Amniotic stem cell (primary cell): ENCODE measurements around the gene RAB4B.
"Not testable (repeated sequence)": the region's sequence is repeated elsewhere in the genome, so short reads cannot be mapped to it uniquely, and the experiment has no call there.

Source experiments
- DNase-seq: peaks from one replicate; lab custom pipeline; 2025; lab: John Stamatoyannopoulos, UW

Gene RAB4B

DNA sequence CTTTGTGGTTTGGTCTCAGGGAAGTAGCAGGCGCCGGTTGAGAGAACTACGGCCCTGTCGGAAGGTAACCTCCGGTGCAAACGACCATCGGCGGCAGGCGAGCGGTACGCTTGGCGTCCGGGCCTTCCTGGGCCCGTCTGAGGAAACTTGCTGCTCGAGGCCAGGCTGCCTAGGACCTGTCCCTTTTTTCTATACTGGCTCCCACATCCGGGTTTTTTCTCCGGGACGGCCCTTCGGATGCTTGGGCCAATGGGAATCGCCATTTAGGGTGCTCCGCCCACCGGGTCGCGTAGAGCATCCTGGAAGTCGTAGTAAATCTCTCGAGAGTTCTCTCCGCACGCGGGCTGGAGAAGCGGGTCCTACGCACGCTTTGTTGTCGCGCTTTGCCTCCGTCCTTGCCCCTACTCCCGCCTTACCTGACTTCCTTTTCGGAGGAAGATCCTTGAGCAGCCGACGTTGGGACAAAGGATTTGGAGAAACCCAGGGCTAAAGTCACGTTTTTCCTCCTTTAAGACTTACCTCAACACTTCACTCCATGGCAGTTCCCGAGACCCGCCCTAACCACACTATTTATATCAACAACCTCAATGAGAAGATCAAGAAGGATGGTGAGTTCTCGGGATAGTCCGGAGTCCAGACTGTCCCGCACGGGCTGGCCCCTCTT, 27.0 kb upstream of the RAB4B start, which contains the start of gene SNRPA:
Gene SNRPA (plus strand): TSS at position 330 of the 664 bp plus-strand sequence. CDS start 206 bp downstream, at position 536.
- peak; percentile 94 for DNase-seq

DNA sequence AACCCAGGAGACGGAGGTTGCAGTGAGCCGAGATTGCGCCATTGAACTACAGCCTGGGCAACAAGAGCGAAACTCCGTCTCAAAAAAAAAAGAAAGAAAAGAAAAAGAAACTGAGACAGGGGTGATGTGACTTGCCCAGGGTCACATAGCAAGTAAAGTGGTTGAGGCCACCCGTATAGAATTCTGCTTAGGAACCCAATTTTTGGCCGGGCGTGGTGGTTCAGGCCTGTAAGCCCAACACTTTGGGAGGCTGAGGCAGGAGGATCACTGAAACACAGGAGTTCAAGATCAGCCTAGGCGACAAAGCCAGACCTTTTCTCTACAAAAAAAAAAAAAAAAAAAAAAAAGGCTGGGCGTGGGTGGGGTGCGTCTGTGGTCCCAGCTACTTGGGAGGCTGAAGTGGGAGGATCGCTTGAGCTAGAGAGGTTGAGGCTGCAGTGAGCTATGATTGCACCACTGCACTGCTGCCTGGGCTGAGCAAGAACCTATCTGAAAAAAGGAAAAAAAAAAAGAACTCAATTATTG, 25.7 kb upstream of the RAB4B start:
- no peak for DNase-seq

DNA sequence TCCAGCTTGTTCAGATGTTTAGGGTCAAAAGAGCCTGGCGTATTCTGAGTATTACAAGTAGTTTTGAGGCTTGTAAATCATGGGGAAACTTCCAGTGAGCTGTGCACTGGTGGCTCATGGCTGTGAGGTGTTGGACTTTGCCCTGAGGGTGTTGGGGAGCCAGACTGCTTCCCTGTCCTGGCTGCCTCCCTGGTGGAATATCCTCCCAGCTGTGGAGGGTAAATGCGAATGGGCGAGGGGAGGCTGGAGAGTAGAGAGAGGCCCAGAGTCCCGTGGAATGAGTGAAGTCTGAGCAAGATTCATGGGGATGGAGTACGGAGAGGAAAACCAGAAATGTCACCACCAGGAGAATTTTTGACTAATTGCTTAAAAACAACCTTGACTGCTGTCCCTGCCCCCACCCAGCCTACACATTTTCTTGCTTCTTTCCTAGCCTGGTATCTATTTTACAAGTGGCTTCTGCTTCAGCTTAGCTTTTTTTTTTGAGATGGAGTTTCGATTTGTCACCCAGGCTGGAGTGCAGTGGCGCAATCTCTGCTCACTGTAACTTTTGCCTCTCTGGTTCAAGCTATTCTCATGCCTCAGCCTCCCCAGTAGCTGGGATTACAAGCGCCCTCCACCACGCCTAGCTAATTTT, 23.3 kb upstream of the RAB4B start:
- DNase-seq = no peak

DNA sequence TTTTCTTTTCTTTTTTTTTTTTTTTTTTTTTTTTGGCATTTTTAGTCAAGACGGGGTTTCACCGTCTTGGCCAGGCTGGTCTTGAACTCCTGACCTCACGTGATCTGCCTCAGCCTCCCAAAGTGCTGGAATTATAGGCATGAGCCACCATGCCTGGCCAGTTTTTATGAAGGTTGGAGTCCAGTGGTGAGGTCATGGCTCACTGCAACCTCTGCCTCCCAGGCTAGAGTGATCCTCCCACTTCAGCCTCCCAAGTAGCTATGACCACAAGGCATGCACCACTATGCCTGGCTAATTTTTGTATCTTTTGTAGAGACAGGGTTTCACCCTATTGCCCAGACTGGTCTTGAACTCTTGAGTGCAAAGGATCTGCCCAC, 22.8 kb upstream of the RAB4B start:
- no peak for DNase-seq

- no peak for DNase-seq
Measured at GRCh38 chr19:40755791-40756190, 22.3 kb upstream of the RAB4B start.

GRCh38 chr19:40756502-40757110, 21.4 kb upstream of the RAB4B start:
- DNase-seq = no peak

- no peak for DNase-seq
Measured at GRCh38 chr19:40758491-40758890, 19.6 kb upstream of the RAB4B start.

- no peak for DNase-seq
Measured at GRCh38 chr19:40759352-40759751, 18.7 kb upstream of the RAB4B start.

GRCh38 chr19:40762754-40763470, 15.1 kb upstream of the RAB4B start:
- DNase-seq = no peak

DNA sequence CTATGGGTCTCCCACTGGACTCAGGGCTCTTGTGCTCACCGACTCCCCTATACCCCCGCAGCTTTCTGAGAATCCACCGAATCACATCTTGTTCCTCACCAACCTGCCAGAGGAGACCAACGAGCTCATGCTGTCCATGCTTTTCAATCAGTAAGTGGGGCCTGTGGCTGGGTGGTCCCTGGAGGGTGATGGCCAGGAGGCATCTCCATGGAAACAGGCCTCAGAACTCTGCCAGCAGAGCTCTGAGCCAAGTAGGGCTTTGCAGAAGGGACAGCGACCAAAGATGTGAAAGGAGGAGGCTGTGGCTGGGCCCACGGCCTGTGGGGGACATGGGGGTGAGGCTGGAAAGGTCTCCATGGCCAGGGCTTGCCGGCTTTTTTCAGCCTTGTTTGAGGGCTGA, 14.5 kb upstream of the RAB4B start:
- DNase-seq = no peak

DNA sequence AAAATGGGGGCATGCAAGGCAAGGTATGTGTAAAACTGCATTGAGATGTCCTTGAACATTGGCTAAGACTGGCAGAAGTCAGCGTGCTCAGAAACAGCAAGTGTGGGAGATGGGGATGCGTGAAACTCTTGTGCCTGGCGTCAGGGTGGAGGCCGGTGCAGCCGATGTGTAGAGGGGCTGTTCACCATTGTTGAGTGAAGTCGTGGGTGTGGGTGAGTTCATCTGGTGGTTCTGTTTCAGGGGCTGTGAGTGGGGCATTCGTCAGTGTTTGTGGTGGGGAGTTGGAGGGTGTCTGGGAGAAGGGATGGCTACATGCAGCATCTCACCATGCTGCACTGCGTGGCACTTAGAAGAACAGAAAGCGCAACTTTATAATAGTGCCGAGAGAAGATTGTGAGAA, 14.1 kb upstream of the RAB4B start:
- DNase-seq = no peak

GRCh38 chr19:40766385-40766784, 11.7 kb upstream of the RAB4B start:
- not testable (repeated sequence) for DNase-seq

DNA sequence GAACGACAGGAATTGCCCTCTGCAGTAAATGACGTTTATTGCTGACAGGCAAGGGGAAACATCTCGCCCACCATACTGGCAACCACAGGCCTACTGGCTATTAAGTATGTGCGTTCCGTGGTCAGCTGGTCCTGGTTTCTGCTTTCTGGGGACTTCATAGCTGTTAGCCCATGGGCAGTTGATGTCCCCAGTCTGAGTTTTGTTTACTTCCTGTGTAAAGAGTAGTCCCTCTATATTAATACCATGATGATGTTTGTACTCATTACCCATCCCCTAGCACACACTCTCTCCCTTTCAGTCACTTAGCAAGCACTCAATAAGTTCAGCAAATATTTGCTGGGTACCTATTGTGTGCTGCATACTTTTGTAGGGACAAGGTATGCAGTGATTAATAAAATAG, 9.2 kb upstream of the RAB4B start:
- no peak for DNase-seq

DNA sequence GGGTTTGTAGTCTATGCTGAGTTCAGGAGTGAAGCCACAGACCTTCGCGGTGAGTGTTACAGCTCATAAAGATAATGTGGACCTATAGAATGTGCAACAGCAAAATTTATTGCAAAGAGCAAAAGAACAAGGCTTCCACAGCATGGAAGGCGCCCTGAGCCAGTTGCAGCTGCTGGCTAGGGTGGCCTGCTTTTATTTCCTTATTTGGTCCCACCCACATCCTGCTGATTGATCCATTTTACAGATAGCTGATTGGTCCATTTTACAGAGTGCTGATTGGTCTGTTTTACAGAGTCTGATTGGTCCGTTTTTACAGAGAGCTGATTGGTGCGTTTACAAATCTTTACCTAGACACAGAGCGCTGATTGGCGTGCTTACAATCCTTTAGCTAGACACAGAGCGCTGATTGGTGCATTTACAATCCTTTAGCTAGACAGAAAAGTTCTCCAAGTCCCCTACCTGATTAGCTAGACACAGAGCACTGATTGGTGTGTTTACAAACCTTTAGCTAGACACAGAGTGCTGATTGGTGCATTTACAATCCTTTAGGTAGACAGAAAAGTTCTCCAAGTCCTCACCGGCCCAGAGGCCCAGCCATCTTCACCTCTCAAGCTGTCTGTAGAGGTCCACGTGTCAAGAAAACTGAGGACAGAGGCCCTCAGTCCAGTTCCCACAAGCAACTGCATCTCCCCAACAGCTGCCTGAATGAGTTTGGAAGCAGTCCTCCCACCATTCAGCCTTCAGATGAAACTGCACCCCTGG, 6.8 kb upstream of the RAB4B start:
- not testable (repeated sequence) for DNase-seq

DNA sequence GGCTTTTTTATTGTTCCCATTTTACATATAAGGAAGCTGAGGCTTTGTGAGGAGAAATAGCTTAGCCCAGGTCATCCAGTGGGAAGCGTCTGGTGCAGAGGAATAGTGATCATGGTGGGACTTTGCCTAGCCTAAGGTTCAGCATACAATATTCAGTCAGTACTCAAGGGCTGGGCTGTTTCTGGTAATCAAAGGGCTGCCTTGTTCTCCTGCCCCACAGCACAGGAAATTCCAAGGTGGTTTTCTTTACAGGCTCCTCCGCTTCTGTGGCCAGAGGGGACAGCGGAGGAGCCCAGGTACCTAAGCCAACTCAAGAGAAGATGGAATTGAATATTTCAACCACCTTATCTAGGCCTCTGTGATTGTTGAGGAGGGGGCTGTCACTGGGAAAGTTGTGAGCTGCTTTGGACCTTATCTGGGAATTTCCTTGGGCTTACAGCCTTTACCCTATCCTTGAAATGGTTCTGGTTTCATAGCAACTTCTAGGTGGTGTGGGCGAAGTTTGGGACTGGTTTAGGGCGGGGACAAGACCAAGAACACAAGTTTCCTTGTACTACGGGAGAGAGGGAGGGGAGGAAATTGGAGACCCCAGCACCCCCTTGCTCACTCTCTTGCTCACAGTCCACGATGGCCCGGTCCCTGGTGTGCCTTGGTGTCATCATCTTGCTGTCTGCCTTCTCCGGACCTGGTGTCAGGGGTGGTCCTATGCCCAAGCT, 3.0 kb upstream of the RAB4B start, which contains the start of gene MIA:
Gene MIA (plus strand): TSS at position 606 of the 716 bp plus-strand sequence. CDS start 22 bp downstream, at position 628.
- no peak for DNase-seq

DNA sequence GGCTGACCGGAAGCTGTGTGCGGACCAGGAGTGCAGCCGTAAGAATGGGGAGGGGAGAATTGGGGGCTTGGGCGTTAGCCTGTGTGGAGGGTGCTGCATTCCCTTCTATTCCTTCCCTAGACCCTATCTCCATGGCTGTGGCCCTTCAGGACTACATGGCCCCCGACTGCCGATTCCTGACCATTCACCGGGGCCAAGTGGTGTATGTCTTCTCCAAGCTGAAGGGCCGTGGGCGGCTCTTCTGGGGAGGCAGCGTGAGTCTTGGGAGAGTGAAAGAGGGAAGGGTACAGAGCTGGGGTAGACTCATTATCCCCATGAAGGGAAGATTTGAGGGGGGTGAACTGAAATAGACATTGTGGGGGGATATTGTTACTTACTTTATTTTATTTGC, 2.4 kb upstream of the RAB4B start:
- no peak for DNase-seq

DNA sequence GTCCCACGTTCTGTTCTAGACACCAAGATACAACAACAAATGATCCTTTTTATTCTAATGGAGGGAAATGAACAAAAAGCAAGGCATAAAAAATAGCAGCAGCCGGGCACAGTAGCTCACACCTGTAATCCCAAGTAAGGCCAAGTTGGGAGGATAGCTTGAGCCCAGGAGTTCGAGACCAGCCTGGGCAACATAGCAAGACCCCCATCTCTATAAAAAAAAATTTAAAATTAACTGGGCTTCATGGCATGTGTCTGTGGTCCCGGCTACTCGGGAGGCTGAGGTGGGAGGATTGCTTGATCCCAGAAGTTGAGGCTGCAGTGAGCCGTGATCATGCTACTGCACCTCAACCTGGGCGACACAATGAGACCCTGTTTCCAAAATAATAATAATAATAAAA, 1.7 kb upstream of the RAB4B start:
- no peak for DNase-seq

DNA sequence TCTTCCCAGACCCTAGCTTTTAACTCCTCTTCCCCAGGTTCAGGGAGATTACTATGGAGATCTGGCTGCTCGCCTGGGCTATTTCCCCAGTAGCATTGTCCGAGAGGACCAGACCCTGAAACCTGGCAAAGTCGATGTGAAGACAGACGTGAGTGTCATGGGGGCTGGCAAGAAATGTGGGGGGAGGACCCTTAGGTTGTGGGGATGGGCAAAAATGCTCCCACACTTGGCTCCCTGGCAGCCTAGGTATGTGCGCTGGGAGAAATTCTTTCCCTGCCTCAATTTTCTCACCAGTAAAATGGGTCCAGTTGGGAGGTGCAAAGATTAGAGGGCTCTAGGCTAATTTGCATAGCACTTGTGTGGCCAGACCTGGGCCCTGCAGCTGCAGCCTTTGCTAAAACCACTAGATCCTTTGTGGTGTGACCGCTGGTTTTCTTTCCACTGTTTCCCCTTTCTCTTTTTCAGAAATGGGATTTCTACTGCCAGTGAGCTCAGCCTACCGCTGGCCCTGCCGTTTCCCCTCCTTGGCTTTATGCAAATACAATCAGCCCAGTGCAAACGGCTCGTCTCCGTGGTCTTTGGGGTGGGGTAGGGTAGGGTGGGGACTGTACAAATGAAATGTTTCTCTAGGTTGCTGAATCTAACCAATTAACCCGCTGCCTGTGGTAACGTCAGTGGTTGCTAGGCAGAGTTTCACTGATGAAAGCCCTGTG, 959 bp upstream of the RAB4B start:
- DNase-seq = peak; percentile 77

- DNase-seq = no peak
Measured at GRCh38 chr19:40777645-40777936, 456 bp upstream of the RAB4B start.

- DNase-seq = no peak
Measured at GRCh38 chr19:40778706-40779284, 748 bp downstream of the RAB4B start.
